Activated T-cell treated with anti-CD3 and anti-CD28 coated beads, Interleukin-2, amount 50 U/mL, for 1 hour (primary cell): ENCODE results near the gene PPP3CA.

Source experiments
- DNase-seq: peaks from one replicate; pipeline ENCODE4 v3.0.0-alpha.2; 2020

The PPP3CA gene

DNA sequence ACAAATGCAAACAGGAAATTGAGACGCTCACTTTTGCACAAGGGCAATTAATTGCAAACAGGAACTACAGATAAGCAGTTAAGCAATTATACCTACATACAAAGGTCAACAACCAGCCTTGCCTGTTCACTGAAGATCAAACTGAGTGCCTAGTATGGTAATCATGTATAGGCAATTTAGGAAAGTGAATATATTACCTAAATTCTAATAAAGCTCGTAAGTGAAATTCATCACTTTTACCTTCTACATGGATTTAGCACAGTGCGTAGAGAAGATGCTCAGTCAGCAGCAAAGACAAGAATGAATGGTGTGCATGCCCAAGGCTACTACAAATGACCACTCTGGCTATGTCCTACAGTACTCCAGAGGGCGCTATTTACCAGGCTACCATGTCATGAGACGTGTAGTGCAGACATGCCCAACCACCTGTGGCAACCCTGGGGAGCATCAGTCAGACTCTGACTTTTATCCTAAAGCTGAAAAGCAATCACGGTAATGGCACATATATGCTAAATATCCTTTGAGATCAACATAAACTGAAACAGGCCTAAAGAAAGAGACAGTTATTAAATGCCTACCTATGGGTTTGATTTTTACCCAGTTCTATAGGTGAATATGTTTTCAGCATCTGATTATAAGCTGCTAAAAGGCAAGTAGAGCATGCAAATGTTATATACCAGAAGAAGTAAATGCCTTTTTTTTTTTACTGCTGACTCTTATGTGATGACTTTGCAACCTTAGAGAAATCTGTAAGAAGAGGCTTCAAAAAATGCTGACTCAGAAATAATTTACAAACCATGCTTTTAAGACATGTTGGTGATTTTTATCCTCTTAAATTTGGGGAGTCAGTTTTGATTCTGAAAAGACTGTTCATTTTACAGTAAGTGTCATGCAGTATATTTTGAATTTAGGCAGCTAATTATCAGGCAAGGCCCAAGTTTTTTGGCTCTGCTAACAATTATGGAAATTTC is 178.0 kb downstream of the PPP3CA start:
- DNase-seq: peak; percentile 25

DNA sequence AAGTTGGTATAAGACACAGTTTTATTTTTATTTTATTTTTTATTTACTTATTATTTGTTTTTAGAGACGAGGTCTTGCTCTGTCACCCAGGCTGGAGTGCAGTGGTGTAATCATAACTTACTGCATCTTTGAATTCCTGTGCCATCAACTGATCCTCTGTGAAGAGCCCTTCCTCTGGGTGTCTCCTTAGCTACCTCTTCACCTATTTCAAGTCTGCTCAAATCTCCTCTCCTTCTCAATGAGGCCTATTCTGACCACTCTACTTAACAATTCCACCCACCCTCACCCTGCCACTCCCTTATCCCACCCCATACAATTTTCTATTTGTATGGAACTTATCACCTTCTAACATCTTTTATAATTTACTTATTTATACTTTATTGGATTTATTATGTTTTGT is 183.4 kb downstream of the PPP3CA start:
- DNase-seq: no peak

DNA sequence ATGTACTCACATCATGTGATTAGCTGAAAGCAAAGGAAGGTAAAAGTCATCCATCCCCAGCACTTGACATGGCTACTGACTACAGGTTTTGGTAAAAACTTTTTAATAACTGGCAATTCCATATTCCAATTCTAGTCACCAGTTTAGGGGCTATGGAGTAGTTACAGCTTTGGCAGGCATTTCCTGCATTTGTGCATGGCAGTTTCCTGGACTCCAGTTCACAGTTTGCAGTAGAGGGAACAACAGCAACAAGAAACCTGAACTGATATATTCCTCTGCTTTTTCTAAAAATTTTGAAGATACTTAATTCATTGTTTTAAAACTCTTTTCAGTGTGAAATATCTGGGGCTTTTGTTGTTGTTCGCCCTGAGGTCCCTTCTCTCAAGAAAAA is 184.3 kb downstream of the PPP3CA start:
- no peak for DNase-seq

DNA sequence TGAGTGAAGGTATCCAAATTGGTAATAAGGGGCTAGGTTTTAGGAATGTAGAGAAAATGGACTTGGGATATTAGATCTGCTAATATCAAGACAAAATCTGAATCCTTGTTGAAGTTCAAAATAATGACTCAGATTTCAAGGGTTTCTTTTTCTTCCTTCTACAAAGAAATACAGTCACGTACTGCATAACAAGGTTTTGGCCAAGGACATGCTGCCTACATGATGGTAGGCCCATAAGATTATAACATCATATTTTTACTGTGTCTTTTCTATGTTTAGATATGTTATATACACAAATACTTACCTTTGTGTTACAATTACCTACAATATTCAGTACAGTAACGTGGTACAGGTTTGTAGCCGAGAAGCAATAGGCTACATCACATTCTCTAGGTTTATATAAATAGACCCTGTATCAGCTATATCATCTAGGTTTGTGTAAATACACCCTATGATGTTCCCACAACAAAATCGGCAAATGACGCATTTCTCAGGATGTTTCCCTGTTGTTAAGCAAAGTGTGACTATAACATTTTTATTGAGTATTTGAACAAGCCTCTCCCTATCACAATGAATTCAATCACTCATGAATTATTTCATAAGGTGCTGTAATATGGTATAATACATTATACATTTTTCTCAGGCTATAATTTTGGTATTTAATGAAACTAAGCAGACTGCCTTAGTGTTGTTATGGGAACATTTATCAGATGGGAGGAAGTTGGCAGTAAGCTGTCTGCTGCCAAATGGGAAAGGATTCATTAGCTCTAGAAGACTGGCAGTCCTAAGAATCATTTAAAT is 186.3 kb downstream of the PPP3CA start:
- DNase-seq: no peak

DNA sequence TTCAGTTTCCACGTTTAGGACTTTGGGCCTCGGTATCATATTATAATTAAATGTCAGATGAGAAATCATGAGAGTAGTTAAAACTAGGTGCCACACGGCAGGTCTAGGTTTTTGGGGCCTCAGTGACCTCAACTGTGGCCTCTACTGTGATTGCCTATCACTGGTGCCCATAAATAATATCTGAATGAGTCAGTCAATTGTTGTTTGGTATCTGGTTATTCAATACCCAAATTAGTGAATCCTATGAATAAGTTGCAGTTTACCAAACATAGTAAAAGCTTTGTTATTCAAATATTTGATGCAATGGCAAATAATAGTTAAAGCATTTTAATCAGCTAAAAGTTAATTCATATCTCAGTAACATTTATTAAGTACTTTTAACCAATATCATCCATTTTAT is 188.8 kb downstream of the PPP3CA start:
- no peak for DNase-seq

DNA sequence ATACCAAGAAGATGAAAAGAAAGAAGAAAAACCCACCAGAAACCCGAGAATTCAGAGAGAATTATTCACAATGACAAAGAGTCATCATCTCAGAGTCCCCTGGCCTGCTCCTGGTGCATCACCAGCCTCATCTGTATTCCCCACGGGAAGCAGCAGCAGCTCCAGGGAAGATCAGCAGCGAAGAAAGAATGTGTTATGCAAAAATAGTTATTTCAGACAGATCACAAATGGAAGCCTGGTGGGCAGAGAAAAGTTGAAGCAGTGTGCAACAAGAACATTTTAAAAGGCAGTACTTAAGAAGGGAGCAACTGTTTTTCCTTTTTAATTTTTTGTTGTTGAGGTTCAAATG is 189.2 kb downstream of the PPP3CA start:
- DNase-seq: no peak

DNA sequence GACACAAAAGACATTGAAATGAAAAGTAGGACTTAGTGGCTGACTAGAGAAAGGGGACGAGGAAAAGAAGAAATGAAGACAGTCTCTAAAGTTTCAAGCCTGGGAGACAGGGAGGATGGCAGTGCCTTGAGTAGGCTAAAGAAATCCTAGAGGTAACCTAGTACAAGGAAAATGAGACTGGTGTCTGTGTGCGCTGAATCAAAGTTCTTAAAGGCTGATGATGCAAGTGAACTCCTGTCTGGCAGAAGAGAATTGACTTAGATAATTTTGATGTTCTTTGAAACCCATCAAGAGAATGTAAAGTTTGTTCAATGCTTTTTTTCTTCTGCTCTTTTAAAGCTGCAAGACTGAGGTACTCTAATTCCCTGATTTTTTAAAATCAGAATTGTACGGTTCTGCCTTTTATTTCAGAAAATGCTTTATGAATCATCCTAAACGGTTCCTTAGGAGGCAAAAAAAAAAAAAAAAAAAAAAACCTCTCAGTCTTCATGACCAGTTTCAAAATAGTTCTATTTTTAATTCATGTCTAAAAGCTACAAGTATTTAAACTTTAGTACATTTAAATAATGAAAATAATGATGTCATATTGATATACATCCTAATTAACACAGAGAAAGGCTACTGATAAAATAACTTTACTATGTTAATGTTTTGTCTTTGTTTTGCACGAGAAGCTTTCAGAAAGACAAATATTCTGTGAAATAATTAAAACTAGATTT is 189.8 kb downstream of the PPP3CA start:
- no peak for DNase-seq

DNA sequence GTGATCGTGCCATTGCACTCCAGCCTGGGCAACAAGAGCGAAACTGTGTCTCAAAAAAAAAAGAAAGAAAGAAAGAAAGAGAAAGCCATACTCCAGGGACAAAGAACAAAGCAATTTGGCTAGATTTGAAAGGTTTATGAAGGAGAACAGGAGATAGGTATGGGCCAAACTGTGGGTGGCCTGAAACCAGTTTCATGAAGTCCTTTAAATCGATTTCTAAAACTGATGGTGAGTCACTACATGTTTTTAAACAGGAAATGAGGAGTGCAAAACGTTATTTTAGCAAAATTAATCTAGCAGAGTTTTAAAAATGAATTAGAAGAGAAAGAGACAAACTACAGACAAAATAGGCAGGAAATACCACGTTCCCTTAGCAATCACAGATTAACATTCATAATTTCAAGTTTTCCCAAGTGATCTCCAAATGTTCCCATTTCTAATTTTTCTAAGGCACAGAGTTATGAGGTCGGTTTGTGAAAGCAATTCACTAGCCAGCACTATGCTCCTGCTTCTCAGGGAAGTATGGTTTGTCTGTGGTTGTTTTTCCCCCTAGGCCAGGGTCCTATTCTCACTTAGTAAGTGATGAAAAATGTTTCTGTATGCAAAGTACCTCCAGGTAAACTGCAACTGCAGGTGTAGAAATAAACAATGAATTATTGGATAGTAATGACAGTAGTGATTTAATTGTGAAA is 190.6 kb downstream of the PPP3CA start:
- no peak for DNase-seq

DNA sequence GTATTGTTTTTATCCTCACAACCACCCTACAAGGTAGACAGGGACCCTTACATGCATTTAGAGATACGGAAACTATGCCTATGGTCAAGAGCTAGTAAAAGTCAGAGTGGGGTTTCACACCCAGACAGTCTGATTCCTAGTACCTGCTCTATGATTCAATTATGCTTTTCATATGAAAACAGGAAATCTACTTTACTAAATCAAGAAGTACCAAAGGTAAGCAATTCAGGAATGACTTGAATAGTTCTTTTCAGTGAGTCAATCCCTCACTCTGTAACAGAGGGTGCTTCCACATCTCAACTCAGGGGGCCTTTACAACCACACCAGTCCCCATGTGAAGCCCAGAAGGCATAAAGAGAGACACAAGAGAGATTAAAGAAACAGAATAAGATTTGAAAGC is 191.4 kb downstream of the PPP3CA start:
- DNase-seq: no peak

DNA sequence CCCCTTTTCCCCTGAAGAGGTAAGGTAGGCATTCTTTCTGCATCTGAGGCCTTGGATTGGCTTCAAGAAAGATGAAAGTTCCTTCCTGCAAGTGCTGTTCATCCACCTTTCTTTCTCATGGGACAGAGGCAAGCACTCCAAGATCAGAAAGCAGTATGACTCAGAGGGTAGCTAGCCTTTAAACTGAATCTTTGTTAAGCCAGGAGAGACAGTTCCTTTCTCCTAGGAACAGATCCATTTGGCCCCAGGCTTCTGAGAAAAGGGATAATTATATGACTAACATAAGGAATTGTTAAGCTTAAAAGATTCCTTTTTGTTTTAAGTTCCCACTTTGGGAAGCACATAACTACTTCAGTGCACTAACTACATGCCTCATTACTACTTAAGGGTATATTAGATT is 192.0 kb downstream of the PPP3CA start:
- DNase-seq: no peak

DNA sequence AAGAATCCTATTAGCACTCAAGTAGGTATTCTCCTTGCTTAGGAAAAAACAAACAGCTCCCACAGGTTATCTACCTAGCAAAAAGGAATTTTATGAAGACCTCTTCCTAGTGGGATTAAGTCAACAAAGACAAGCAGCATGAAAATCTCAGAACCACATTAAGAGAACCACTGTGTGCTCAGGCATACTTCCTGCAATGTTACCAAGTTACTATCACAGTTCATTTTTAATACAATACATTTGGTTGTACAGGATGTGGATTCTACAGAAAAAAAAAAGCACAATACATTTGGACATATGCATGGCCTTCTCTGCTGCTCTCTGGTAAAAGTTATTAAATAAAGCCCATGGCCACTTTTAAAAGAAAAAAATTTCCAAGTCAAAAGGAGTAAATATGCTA is 193.7 kb downstream of the PPP3CA start:
- DNase-seq: no peak

DNA sequence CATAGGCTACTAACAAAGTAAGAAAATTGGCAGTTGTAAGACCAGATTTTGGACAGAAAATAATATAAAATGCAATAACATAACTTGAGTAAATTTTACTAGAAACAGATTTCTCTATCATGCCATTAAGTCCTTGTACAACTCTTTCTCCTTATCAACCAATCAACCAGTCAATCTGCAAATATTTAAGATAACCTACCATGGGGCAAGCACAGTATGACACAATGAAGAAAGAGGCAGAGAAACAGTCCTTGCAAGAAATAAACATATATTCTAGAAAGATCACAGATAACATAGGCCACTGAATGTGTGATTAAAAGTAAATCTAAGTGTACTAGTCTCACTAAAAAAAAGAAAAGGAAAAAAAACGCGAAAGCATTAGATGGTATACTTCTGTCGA is 194.8 kb downstream of the PPP3CA start:
- DNase-seq: no peak

DNA sequence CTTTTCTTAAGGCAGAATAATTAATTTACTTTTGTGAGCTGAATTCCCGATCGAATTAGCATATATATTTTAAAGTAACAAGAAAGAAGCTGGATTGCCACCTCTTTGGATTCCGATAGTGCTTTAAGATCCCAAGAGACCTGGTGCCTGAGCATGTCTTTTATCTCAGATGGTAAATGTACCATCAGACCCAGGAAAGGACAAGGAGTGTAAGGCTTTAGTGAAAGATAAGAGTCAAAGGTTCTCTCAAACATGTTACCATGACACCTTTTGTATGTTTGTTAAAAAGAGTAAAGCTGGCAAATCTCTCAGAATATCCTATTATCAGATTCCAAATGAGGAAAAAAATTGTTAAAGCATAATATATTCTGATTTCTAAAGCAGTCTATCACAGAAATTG is 198.8 kb downstream of the PPP3CA start:
- DNase-seq: no peak

DNA sequence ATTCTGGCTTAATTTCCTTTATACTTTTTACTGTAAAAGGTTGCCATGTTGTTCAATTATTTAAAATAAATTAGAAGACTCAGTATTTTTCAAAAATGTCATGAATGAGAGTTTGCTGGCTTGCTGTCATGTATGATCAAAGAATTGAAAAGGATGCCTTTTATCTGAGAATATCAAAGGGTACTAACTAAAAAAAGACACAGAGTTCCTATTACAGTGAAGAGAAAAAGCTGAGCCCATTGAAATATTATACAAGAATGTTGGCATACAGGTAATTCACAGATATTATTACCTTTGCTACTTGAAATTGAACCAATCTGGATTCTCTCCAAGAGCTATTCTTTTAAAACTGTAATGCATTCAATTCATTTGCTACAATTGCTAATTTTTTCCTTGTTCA is 200.0 kb downstream of the PPP3CA start:
- DNase-seq: no peak

DNA sequence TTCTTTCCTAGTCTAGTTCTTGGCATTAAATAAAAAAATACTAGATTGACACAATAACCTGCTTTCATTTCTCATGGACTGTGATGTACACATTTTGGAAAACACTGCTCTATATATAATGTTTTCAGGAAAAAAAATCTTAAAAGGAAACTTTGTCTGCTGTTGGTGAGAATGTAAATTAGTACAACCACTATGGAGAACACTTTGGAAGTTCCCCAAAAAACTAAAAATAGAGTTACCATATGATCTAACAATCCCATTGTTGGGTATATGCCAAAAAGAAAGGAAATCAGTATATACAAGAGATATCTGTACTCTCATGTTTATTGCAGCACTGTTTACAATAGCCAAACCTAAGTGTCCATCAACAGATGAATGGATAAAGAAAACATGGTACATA is 202.3 kb downstream of the PPP3CA start:
- no peak for DNase-seq

DNA sequence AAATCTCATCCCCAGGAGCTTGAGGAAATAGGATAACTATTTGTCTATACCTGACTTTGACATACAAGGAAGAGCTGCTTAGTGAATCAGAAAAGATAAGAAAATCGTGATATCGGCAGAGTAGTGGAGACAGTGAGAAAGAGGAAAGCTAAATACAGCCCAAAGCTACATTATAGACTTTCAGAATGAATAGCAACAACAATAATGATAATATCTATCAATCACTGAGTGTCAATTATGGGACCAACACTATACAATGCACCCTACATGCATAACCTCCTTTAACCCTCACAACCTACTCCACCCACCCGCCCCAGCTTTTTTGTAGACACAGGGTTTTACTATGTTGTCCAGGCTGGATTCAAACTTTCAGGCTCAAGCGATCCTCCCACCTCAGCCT is 205.1 kb downstream of the PPP3CA start:
- no peak for DNase-seq

DNA sequence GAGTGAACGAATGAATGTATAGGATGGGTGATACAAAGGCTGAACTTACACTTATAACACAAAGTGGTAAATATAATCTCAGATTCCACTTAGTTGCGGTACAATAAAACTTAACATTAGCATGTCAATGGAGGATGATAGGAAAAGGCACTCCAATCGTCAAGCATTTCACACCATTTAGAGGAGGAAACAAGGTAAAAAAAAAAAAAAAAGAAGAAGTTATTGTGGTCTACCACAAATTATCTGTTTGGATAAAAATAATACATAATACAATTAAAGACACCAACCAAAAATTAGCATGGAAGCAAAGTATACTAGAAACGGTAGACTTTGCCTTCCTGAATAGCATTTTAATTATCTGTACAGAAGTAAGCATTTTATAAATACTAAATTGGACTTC is 205.5 kb downstream of the PPP3CA start:
- DNase-seq: no peak

DNA sequence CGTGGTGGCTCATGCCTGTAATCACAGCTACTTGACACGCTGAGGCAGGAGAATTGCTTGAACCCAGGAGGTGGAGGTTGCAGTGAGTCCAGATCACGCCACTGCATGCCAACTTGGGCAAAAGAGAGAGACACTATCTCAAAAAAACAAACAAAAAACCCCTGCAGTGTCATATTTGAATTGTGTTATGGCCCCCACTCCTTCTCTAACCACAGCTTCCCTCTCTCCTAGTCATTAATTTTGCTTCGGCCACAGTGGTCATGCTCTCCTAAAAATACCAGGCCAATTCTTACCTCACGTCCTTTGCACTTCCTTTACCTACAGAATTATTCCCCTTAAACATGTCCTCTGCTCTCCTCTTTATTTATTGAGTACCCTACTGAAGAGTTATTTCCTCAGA is 206.1 kb downstream of the PPP3CA start:
- DNase-seq: no peak

DNA sequence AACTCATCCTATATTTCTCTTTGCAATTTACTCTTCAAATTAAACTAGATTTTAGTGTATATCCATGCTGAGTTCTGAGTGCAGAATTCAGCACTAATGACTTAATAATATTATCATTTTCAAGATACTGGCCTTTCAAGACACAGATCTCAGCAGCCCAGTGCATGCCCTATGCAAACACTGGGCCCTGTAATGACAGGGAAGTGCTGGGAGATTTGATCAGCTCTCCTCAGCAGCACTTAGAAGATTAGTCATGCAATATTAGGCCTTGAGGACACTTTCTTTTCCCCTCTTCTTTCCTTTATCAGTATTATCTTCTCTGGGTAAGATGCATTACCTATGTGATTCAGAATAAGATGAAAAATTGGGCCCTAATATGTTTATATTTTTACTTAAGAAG is 207.1 kb downstream of the PPP3CA start:
- DNase-seq: no peak

DNA sequence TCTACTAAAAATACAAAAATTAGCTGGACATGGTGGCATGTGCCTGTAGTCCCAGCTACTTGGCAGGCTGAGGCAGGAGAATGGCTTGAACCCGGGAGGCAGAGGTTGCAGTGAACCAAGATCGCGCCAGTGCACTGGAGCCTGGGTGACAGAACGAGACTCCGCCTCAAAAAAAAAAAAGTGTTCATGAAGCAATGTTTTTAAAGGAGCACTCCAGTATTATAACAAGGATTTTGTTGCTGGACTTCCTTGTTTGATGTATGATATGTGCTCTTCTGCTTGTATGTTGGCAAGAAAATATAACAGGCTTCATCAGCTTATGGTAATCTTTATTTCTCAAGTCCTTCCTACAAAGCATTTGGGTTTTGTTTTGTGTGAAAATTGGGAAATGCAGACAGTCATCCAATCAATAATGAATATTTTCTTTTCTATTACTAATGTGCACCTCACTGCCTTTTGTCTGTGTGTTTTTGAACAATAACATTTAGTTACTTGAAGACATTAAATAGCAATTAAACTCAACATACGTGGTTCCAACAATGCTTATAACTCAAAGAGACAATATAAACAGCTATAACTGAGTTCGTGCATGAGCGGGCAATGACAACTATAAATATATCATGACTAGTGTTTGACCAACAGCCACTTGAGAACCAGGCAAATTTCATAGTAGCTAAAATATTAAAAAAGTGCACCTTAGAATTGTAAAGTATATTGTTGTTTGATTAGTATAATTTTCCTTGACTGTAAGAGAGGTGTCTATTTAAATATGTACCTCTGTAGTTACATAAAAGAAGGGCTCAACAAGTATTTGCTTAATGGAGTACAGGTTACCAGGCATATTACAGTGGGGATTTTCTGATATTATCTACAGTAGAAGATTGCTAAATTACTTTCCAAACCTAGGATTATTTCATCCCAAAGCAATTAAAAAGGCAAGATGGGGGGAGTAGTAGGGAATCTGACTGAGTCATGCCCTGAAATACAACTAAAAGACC is 210.7 kb downstream of the PPP3CA start:
- no peak for DNase-seq

DNA sequence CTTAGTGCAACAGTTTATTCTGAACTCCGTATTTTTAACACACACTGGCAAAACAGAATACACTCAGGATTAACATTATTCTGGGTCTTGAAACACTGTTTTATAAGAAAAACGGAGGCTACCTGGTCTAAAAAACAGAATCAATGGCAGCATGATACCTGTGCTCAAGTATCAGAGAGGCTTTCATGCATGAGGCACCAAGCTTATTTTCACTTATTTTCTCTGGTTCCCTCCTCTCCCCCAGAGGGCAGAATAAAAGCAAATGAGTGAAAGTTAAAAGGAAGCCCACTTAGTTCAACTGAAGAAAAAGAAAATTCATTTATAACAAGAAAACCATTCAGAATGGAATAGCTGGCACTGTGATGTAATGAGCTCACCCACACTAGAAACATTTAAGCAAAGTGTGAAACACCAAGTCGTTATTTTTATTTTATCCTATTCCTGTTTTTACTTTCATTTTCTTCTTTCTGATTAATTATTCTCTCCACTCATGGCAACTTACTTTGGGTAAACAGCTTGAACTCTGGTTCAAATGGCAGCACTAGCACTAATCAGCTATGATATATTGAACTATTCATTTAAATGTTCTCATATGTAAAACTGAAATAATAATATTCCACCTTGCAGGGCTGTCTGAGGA is 211.8 kb downstream of the PPP3CA start:
- no peak for DNase-seq
